CD4-positive, CD25-positive, alpha-beta regulatory T cell (primary cell): ENCODE measurements around the gene NEUROG3. TPM values are rescaled to one million over a fixed set of nuclear protein-coding genes. Genes with fewer than 3 reads are reported as not detected.

Experiments
- ATAC-seq, 2 donors: fragments of 150-1000 bp; cut with Tn5 transposase; one replicate each; pipeline ENCODE4 v1.10.0; 2021; ENCODE audit warnings: low read depth in 2 of 2, moderate number of reproducible peaks in 2 of 2, moderate library complexity in 1 of 2
- DNase-seq, 3 donors: peaks; one replicate each; pipeline versions ENCODE4 v3.0.0 to v3.0.0-alpha.2; 2012 to 2022; ENCODE audit warnings: mixed read lengths in 1 of 3
- H3K27ac ChIP-seq: one replicate; pipeline ENCODE4 v1.7.0; 2013; ENCODE audit warnings: mild to moderate bottlenecking, low read length; ENCODE audit not compliant: insufficient read depth, poor library complexity, severe bottlenecking
- H3K27me3 ChIP-seq: one replicate; pipeline ENCODE4 v1.7.0; 2013; ENCODE audit warnings: low read length; ENCODE audit not compliant: control insufficient read depth, insufficient read depth
- H3K36me3 ChIP-seq: one replicate; pipeline ENCODE4 v1.7.0; 2013; ENCODE audit warnings: mild to moderate bottlenecking, low read length, moderate library complexity; ENCODE audit not compliant: control insufficient read depth, insufficient read depth
- H3K4me1 ChIP-seq: 2 replicates; pipeline ENCODE4 v1.7.0; 2013; ENCODE audit warnings: mild to moderate bottlenecking, low read length; ENCODE audit not compliant: insufficient read depth, control insufficient read depth, poor library complexity, severe bottlenecking
- H3K4me3 ChIP-seq: one replicate; pipeline ENCODE4 v1.7.0; 2013; ENCODE audit warnings: low read depth, mild to moderate bottlenecking, low read length, moderate library complexity
- H3K9me3 ChIP-seq, 2 experiments: 1 replicate in 1 of 2; 2 replicates in 1 of 2; pipeline ENCODE4 v1.7.0; 2013; ENCODE audit warnings: low read length in 2 of 2, mild to moderate bottlenecking in 1 of 2, moderate library complexity in 1 of 2; ENCODE audit not compliant: control insufficient read depth in 2 of 2
- H3K27ac Mint-ChIP-seq, 3 donors: one replicate each; pipeline ENCODE4 v1.8.0; 2020 to 2022; ENCODE audit warnings: mild to moderate bottlenecking in 3 of 3, mixed read lengths in 3 of 3, moderate library complexity in 2 of 3
- H3K27me3 Mint-ChIP-seq: one replicate; pipeline ENCODE4 v1.8.0; 2022; ENCODE audit warnings: mild to moderate bottlenecking, mixed read lengths
- H3K36me3 Mint-ChIP-seq: one replicate; pipeline ENCODE4 v1.8.0; 2020; ENCODE audit warnings: mixed read lengths
- H3K4me1 Mint-ChIP-seq, 4 donors: one replicate each; pipeline ENCODE4 v1.8.0; 2020 to 2022; ENCODE audit warnings: mixed read lengths in 4 of 4, mild to moderate bottlenecking in 1 of 4
- H3K4me3 Mint-ChIP-seq, 4 donors: one replicate each; pipeline ENCODE4 v1.8.0; 2020 to 2022; ENCODE audit warnings: mild to moderate bottlenecking in 4 of 4, mixed read lengths in 4 of 4, moderate library complexity in 3 of 4
- H3K9me3 Mint-ChIP-seq, 7 donors: one replicate each; pipeline ENCODE4 v1.8.0; 2020 to 2022; ENCODE audit warnings: mixed read lengths in 7 of 7, mild to moderate bottlenecking in 3 of 7, moderate library complexity in 2 of 7
- polyA plus RNA-seq, 4 donors: library from polyadenylated mRNA; unstranded; fragments of 300-500 nt; fragmentation: Illumina TruSeq; gene quantifications; one replicate each; pipeline ENCODE4 v1.2.3, GENCODE V29; 2021
- total RNA-seq: library from RNA; stranded (reverse); gene quantifications from one replicate; pipeline ENCODE4 v1.2.3, GENCODE V29; 2022

Gene NEUROG3, protein sequence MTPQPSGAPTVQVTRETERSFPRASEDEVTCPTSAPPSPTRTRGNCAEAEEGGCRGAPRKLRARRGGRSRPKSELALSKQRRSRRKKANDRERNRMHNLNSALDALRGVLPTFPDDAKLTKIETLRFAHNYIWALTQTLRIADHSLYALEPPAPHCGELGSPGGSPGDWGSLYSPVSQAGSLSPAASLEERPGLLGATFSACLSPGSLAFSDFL
- not detected for total RNA-seq
- polyA plus RNA-seq = not detected

GRCh38 chr10:69573056-69573806 is at the start of gene NEUROG3:
Gene NEUROG3, minus strand, starts transcription at chr10:69573422. Its CDS starts 379 bp downstream, at chr10:69573043.
- peaks cover 0 to 28% (median 8%) of the 10 kb centered on the region in 4 donors for H3K4me1 Mint-ChIP-seq

DNA sequence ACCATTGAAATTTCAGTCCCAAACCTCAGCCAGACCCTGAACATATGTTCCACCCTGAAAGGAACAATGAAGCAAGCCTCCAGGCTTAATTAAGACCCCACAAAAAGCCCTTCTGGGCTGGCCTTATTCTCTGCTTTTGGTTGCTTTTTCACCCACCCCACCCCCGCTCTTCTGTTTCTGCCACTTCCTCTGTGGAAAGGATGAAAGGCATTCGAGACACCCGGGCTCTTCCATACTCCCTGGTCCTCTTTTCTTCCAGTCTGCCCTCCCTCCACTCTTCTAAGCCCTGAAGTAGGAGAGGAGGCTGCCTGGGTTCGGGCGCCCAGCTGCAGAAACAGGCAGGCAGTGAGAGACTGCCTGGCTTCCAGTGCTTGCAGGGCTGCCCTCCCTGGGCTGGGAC is 47.4 kb upstream of the NEUROG3 start:
- Histone ChIP-seq H3K9me3 (peaks cover 5 to 8% of the 10 kb centered on the region in 2 experiments), H3K27ac (no peak overlapping the region), H3K4me1 (no peaks in the 10 kb centered on the region), H3K36me3 (no peaks in the 10 kb centered on the region), H3K27me3 (no peaks in the 10 kb centered on the region), H3K4me3 (no peak overlapping the region)
- Mint-ChIP-seq H3K27me3 (peaks cover 9% of the 10 kb centered on the region), H3K9me3 (peaks cover 0 to 12% (median 6%) of the 10 kb centered on the region in 7 donors), H3K36me3 (no peaks in the 10 kb centered on the region), H3K4me1 (peaks cover 11 to 43% (median 16%) of the 10 kb centered on the region in 4 donors), H3K4me3 (no peak overlapping the region), H3K27ac (no peak overlapping the region)
- ATAC-seq (no peak), DNase-seq (no peak)

More at GRCh38 chr10:69573056-69573806, at the start of gene NEUROG3:
- ATAC-seq (peak in 1 of 2 donors; percentile 45), DNase-seq (no peak)
- no peak within 1 kb of the TSS for H3K27ac Mint-ChIP-seq
- H3K9me3 Mint-ChIP-seq = peaks cover 0 to 2% (median 0%) of the 10 kb centered on the region in 7 donors
- Histone ChIP-seq H3K4me3 (no peak within 1 kb of the TSS), H3K27ac (no peak within 1 kb of the TSS), H3K4me1 (peaks cover 22% of the 10 kb centered on the region), H3K36me3 (no peaks in the 10 kb centered on the region), H3K27me3 (peaks cover 33% of the 10 kb centered on the region), H3K9me3 (no peaks in the 10 kb centered on the region)
- H3K4me3 Mint-ChIP-seq = peak within 1 kb of the TSS in 3 of 4 donors; percentile 77 to 81 (median 80)
- H3K27me3 Mint-ChIP-seq = peaks cover 82% of the 10 kb centered on the region
- no peaks in the 10 kb centered on the region for H3K36me3 Mint-ChIP-seq

DNA sequence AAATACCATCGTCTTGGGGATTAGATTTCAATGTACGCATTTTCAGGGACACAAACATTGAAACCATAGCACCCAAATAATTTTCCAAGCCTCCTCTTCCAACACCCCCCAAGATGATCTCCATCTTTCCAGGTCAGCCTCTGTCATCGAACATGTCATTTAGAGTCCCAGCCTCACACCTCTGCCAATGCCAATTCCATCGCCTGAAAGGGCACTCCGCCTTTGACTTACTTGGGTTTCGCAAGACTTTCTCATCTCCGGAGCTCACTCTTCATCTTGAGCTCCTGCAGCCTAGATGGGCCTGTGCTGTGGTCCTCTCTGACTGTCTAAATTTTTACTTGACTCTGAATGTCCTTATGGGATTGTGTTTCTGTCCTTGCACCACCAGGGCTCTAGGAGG is 46.4 kb upstream of the NEUROG3 start:
- no peak overlapping the region for H3K27ac Mint-ChIP-seq
- no peaks in the 10 kb centered on the region for H3K4me1 ChIP-seq
- peaks cover 5 to 8% of the 10 kb centered on the region in 2 experiments for H3K9me3 ChIP-seq
- DNase-seq = no peak
- H3K4me3 Mint-ChIP-seq = no peak overlapping the region
- H3K4me1 Mint-ChIP-seq = peaks cover 11 to 38% (median 14%) of the 10 kb centered on the region in 4 donors
- peaks cover 9% of the 10 kb centered on the region for H3K27me3 Mint-ChIP-seq
- peaks cover 0 to 12% (median 6%) of the 10 kb centered on the region in 7 donors for H3K9me3 Mint-ChIP-seq
- no peaks in the 10 kb centered on the region for H3K36me3 ChIP-seq
- H3K27me3 ChIP-seq = no peaks in the 10 kb centered on the region
- no peaks in the 10 kb centered on the region for H3K36me3 Mint-ChIP-seq
- ATAC-seq = no peak
- H3K4me3 ChIP-seq = no peak overlapping the region
- no peak overlapping the region for H3K27ac ChIP-seq

- Histone ChIP-seq H3K27me3 (no peaks in the 10 kb centered on the region), H3K4me1 (no peaks in the 10 kb centered on the region), H3K36me3 (no peaks in the 10 kb centered on the region), H3K27ac (no peak overlapping the region), H3K4me3 (no peak overlapping the region), H3K9me3 (peaks cover under 1% of the 10 kb centered on the region in 2 experiments)
- no peak for ATAC-seq
- no peak overlapping the region for H3K4me3 Mint-ChIP-seq
- peaks cover 3 to 29% (median 5%) of the 10 kb centered on the region in 4 donors for H3K4me1 Mint-ChIP-seq
- H3K9me3 Mint-ChIP-seq = peaks cover 0 to 5% (median 5%) of the 10 kb centered on the region in 7 donors
- no peak for DNase-seq
- H3K27me3 Mint-ChIP-seq = peaks cover 13% of the 10 kb centered on the region
- H3K36me3 Mint-ChIP-seq = no peaks in the 10 kb centered on the region
- H3K27ac Mint-ChIP-seq = no peak overlapping the region
These were observed 45.5 kb upstream of the NEUROG3 start for GRCh38 chr10:69618746-69619145.

GRCh38 chr10:69616358-69616757 is 43.1 kb upstream of the NEUROG3 start:
- Histone ChIP-seq H3K36me3 (no peaks in the 10 kb centered on the region), H3K4me1 (no peaks in the 10 kb centered on the region), H3K9me3 (no peaks in the 10 kb centered on the region), H3K27ac (no peak overlapping the region), H3K4me3 (no peak overlapping the region), H3K27me3 (no peaks in the 10 kb centered on the region)
- DNase-seq (no peak), ATAC-seq (no peak)
- peaks cover 13% of the 10 kb centered on the region for H3K27me3 Mint-ChIP-seq
- no peak overlapping the region for H3K4me3 Mint-ChIP-seq
- no peak overlapping the region for H3K27ac Mint-ChIP-seq
- peaks cover 0 to 1% (median 0%) of the 10 kb centered on the region in 7 donors for H3K9me3 Mint-ChIP-seq
- H3K4me1 Mint-ChIP-seq = peaks cover 0 to 18% (median 0%) of the 10 kb centered on the region in 4 donors
- H3K36me3 Mint-ChIP-seq = no peaks in the 10 kb centered on the region

- Mint-ChIP-seq H3K4me3 (no peak overlapping the region), H3K9me3 (peaks cover 0 to 6% (median 0%) of the 10 kb centered on the region in 7 donors), H3K36me3 (no peaks in the 10 kb centered on the region), H3K27me3 (peaks cover 26% of the 10 kb centered on the region), H3K4me1 (no peaks in the 10 kb centered on the region), H3K27ac (no peak overlapping the region)
- no peaks in the 10 kb centered on the region for H3K4me1 ChIP-seq
- H3K36me3 ChIP-seq = no peaks in the 10 kb centered on the region
- no peak overlapping the region for H3K4me3 ChIP-seq
- peaks cover 0 to 6% of the 10 kb centered on the region in 2 experiments for H3K9me3 ChIP-seq
- peaks cover 3% of the 10 kb centered on the region for H3K27me3 ChIP-seq
- DNase-seq (no peak), ATAC-seq (no peak)
- H3K27ac ChIP-seq = no peak overlapping the region
These were observed 40.9 kb upstream of the NEUROG3 start for GRCh38 chr10:69614130-69614529.

- no peak overlapping the region for H3K27ac Mint-ChIP-seq
- peaks cover 26% of the 10 kb centered on the region for H3K27me3 Mint-ChIP-seq
- peaks cover 3% of the 10 kb centered on the region for H3K27me3 ChIP-seq
- H3K9me3 ChIP-seq = peaks cover 0 to 12% of the 10 kb centered on the region in 2 experiments
- DNase-seq = no peak
- H3K36me3 ChIP-seq = no peaks in the 10 kb centered on the region
- no peak for ATAC-seq
- H3K9me3 Mint-ChIP-seq = peaks cover 0 to 13% (median 2%) of the 10 kb centered on the region in 7 donors
- H3K27ac ChIP-seq = no peak overlapping the region
- H3K4me1 Mint-ChIP-seq = no peaks in the 10 kb centered on the region
- H3K4me3 Mint-ChIP-seq = no peak overlapping the region
- no peak overlapping the region for H3K4me3 ChIP-seq
- H3K4me1 ChIP-seq = no peaks in the 10 kb centered on the region
- H3K36me3 Mint-ChIP-seq = no peaks in the 10 kb centered on the region
These were observed 39.5 kb upstream of the NEUROG3 start for GRCh38 chr10:69612760-69613159.
